ENCODE measurements around the gene NFKBIZ.

The NFKBIZ gene

DNA sequence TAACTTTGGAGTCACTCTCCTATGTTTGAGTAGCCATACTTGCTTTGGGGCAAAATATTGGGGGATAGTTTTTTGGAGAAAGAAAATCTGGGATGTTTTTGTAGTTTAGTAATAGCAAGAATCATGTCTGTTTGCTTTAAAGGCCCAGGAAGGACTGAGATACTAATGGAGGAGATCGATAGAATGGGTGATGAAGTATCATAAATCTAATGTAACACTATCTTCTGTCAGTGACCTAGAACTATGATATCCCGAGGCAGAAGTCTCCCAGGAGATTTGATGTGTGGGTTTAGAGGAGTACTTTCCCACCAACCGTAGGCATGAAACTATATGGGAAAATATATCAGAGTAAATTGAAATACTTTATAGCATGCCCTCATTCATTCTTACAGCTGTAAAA is 21.0 kb upstream of the NFKBIZ start:
- Mint-ChIP-seq H3K27me3 (ENCODE audit: low read depth, poor library complexity) (peaks cover 4% of the 10 kb centered on the region), H3K36me3 (ENCODE audit: low read depth) (no peaks in the 10 kb centered on the region), H3K4me3 (peak overlapping the region; percentile 87), H3K27ac (peak overlapping the region; percentile 82), H3K4me1 (peaks cover 42% of the 10 kb centered on the region), H3K9me3 (no peaks in the 10 kb centered on the region)
- no peak for DNase-seq
- TF ChIP-seq, protein P1, sequence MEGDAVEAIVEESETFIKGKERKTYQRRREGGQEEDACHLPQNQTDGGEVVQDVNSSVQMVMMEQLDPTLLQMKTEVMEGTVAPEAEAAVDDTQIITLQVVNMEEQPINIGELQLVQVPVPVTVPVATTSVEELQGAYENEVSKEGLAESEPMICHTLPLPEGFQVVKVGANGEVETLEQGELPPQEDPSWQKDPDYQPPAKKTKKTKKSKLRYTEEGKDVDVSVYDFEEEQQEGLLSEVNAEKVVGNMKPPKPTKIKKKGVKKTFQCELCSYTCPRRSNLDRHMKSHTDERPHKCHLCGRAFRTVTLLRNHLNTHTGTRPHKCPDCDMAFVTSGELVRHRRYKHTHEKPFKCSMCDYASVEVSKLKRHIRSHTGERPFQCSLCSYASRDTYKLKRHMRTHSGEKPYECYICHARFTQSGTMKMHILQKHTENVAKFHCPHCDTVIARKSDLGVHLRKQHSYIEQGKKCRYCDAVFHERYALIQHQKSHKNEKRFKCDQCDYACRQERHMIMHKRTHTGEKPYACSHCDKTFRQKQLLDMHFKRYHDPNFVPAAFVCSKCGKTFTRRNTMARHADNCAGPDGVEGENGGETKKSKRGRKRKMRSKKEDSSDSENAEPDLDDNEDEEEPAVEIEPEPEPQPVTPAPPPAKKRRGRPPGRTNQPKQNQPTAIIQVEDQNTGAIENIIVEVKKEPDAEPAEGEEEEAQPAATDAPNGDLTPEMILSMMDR (IDR thresholded peaks at IDR 0.05), result no peak

DNA sequence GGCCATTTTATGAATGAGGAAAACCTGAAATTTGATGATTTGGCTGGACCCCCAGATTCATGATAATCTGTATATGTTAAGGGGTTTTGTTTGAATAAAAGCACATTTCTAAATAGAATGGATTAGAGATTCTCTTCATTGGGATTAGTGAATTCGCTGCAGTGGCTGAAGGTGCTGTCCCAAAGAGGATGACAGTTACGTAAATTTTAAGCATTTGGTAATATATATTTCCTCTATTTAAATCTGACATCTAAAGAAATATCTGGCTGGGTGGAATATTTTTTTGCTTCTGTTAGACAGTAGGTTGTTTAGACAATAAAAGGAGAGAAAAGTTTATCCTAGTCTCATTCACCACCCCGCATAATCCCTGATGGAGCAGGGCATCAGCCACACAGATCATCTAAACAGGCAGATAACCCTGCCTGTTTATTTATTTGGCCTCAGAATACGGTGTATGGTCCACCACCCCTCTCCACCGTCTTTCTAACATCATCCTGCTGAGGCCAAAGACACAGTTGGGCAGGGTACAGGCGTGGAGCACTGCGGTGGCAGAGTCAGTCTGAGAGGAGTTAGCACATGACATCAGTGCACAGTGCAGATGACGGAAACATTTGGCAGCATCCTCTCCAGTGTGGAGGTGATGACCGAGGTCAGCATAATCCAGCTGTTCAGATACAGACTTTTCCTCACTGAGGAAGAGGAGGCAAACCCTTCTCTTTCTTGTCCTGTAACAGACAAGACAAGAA is 20.4 kb upstream of the NFKBIZ start:
- DNase-seq, result no peak
- H3K27ac Mint-ChIP-seq, result peak overlapping the region; percentile 94
- TF ChIP-seq, protein P1 (IDR thresholded peaks at IDR 0.05), result no peak
- no peaks in the 10 kb centered on the region for H3K9me3 Mint-ChIP-seq
- no peaks in the 10 kb centered on the region for H3K36me3 Mint-ChIP-seq (ENCODE audit: low read depth)
- peak overlapping the region; percentile 87 for H3K4me3 Mint-ChIP-seq
- peaks cover 4% of the 10 kb centered on the region for H3K27me3 Mint-ChIP-seq (ENCODE audit: low read depth, poor library complexity)
- H3K4me1 Mint-ChIP-seq, result peaks cover 42% of the 10 kb centered on the region

DNA sequence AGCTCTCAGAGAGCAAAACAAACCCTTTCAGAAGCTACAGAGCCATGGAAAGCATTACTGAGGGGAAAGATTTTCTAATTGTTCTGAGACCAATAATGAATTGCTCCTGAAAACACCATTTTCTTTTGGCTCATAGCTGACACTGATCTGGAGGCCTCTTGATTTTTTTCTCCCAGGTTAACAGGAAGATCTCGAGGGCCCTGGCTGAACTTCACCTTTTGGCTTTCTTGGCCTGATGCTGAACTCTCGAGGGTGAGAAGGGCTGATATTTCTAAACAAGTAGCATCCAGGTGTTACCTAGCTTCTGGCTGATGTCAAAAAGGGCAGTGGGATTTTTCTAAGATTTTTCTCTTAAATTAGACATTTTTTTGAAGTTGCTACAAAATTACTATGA is 19.9 kb upstream of the NFKBIZ start:
- H3K36me3 Mint-ChIP-seq (ENCODE audit: low read depth), result no peaks in the 10 kb centered on the region
- TF ChIP-seq, protein P1 (IDR thresholded peaks at IDR 0.05), result no peak
- DNase-seq, result no peak
- H3K4me1 Mint-ChIP-seq, result peaks cover 42% of the 10 kb centered on the region
- H3K27me3 Mint-ChIP-seq (ENCODE audit: low read depth, poor library complexity), result peaks cover 4% of the 10 kb centered on the region
- peak overlapping the region; percentile 87 for H3K4me3 Mint-ChIP-seq
- peak overlapping the region; percentile 94 for H3K27ac Mint-ChIP-seq
- no peaks in the 10 kb centered on the region for H3K9me3 Mint-ChIP-seq

DNA sequence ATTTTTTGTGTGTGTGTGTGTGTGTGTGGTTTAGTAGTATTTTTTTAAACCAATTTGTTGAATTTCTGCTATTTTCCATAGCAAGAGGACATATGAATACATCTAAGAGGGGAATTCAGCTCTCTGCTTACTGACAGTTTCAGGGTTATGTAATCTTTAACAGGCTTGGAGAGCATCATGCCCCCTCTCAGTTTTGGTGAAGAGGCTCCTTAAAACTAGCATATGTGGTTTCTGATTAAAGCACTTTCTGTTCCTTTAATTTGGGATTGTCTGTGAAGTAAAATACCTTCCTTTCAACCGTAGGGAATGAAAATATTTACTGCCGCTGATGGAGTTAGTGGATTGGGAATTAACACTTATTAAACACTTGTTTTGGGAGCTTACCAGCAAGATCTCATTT is 19.4 kb upstream of the NFKBIZ start:
- Mint-ChIP-seq H3K4me3 (peak overlapping the region; percentile 87), H3K27ac (no peak overlapping the region), H3K4me1 (peaks cover 42% of the 10 kb centered on the region), H3K36me3 (ENCODE audit: low read depth) (no peaks in the 10 kb centered on the region), H3K9me3 (no peaks in the 10 kb centered on the region), H3K27me3 (ENCODE audit: low read depth, poor library complexity) (peaks cover 4% of the 10 kb centered on the region)
- TF ChIP-seq, protein P1 (IDR thresholded peaks at IDR 0.05), result no peak
- DNase-seq, result no peak

DNA sequence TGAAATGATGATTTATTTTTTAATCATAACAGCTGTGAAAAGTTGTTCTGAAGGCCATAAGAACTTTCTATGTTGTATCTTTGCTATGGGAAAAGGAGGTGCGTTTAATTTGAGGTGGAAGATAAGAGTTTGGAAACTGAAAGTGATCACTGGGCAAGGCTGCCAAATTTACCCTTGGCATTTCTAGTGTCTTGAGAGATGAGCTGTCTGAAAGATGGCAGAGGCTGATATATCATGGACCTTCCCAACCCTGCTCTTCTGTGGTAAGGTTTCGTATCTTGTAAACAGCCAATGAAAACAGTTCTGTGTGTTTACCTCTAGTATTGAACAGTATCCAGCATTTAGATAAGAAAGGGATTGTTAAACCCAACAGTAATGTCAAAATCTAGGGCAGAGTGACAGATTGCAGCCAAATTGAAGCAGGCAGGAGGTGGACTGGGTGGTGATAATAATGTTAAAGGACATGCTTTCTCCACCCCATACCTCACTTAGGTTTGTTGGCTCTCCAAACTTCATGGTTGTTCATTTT is 15.8 kb upstream of the NFKBIZ start:
- no peak overlapping the region for H3K27ac Mint-ChIP-seq
- no peaks in the 10 kb centered on the region for H3K9me3 Mint-ChIP-seq

More for the DNA sequence above, 15.8 kb upstream of the NFKBIZ start:
- Mint-ChIP-seq H3K36me3 (ENCODE audit: low read depth) (no peaks in the 10 kb centered on the region), H3K27me3 (ENCODE audit: low read depth, poor library complexity) (peaks cover 4% of the 10 kb centered on the region), H3K4me3 (no peak overlapping the region), H3K4me1 (peaks cover 21% of the 10 kb centered on the region)
- no peak for DNase-seq
- TF ChIP-seq, protein P1 (IDR thresholded peaks at IDR 0.05), result no peak
